ENCODE data around the gene HOXA9.

HOXA9 gene

GRCh38 chr7:27163288-27164044, 1.9 kb downstream of the HOXA9 start:
- no peak for DNase-seq

- DNase-seq = no peak
Observed at GRCh38 chr7:27162561-27163287, 2.6 kb downstream of the HOXA9 start.

- no peak for DNase-seq
Observed at GRCh38 chr7:27161721-27162560, 3.4 kb downstream of the HOXA9 start.

- DNase-seq = no peak
Observed at GRCh38 chr7:27161214-27161720, 4.1 kb downstream of the HOXA9 start.

- peak; percentile 83 to 86 for DNase-seq
Observed at GRCh38 chr7:27160546-27161213, 4.7 kb downstream of the HOXA9 start.

GRCh38 chr7:27160145-27160545, 5.2 kb downstream of the HOXA9 start:
- DNase-seq = no peak

GRCh38 chr7:27159266-27160144, 5.8 kb downstream of the HOXA9 start:
- no peak for DNase-seq

GRCh38 chr7:27158436-27159265, 6.7 kb downstream of the HOXA9 start:
- DNase-seq = peak in 1 of 2 donors; percentile 8

- no peak for DNase-seq
Observed at GRCh38 chr7:27157702-27158431, 7.5 kb downstream of the HOXA9 start.

GRCh38 chr7:27156916-27157701, 8.2 kb downstream of the HOXA9 start:
- DNase-seq = no peak

- DNase-seq = no peak
Observed at GRCh38 chr7:27156508-27156898, 8.8 kb downstream of the HOXA9 start, which contains the start of gene HOXA7. TSS of gene HOXA7 (minus strand) at chr7:27156675. CDS start at chr7:27156545, 130 bp downstream.

- DNase-seq = no peak
Observed at GRCh38 chr7:27155816-27156507, 9.4 kb downstream of the HOXA9 start.

GRCh38 chr7:27154901-27155815, 10.2 kb downstream of the HOXA9 start:
- DNase-seq = no peak

- no peak for DNase-seq
Observed at GRCh38 chr7:27154369-27154768, 11.0 kb downstream of the HOXA9 start.

- no peak for DNase-seq
Observed at GRCh38 chr7:27153526-27153925, 11.8 kb downstream of the HOXA9 start.

GRCh38 chr7:27152816-27153442, 12.4 kb downstream of the HOXA9 start:
- DNase-seq = no peak

Measured in CD4-positive, alpha-beta T cell treated with Interleukin-4 for 1 hour (primary cell).